MCF 10A (cell line): Measurements from ENCODE around the gene LRRC45. TPM values are rescaled to one million over a fixed set of nuclear protein-coding genes. Genes with fewer than 3 reads are reported as not detected.

ENCODE experiments used
- BruUV-seq: library from RNA; stranded (reverse); fragments of 400-500 nt; replicated peaks from 2 replicates; lab custom pipeline; 2021; lab: Mats Ljungman, UMichigan
- CTCF ChIA-PET: fragments of 300-600 bp; sonication (Branson Sonifier 250); formaldehyde crosslinking; extraction: SDS; loops from one replicate; lab custom pipeline; 2021; ENCODE audit warnings: antibody characterized with exemption, inconsistent platforms; lab: Yijun Ruan, JAX
- POLR2A ChIA-PET: fragments of 300-600, 350-650 bp; sonication (Branson Sonifier 250); formaldehyde crosslinking; extraction: SDS; loops from one replicate; lab custom pipeline; 2020; ENCODE audit warnings: antibody characterized with exemption, inconsistent platforms; lab: Yijun Ruan, JAX
- DNase-seq: peaks from one replicate; pipeline ENCODE4 v3.0.0-alpha.2; 2018; ENCODE audit not compliant: unreplicated experiment
- H3K27ac Mint-ChIP-seq: one replicate; pipeline ENCODE4 v1.8.0; 2022; ENCODE audit warnings: mild to moderate bottlenecking, low read depth, mixed read lengths; ENCODE audit not compliant: unreplicated experiment
- H3K27me3 Mint-ChIP-seq: one replicate; pipeline ENCODE4 v1.8.0; 2022; ENCODE audit warnings: mixed read lengths; ENCODE audit not compliant: insufficient read depth, unreplicated experiment
- H3K36me3 Mint-ChIP-seq: one replicate; pipeline ENCODE4 v1.8.0; 2022; ENCODE audit warnings: mild to moderate bottlenecking, moderate library complexity, mixed read lengths; ENCODE audit not compliant: insufficient read depth, unreplicated experiment
- H3K4me1 Mint-ChIP-seq: one replicate; pipeline ENCODE4 v1.8.0; 2022; ENCODE audit warnings: mixed read lengths; ENCODE audit not compliant: insufficient read depth, unreplicated experiment
- H3K4me3 Mint-ChIP-seq: one replicate; pipeline ENCODE4 v1.8.0; 2022; ENCODE audit warnings: mild to moderate bottlenecking, moderate library complexity, mixed read lengths; ENCODE audit not compliant: unreplicated experiment
- H3K9me3 Mint-ChIP-seq: one replicate; pipeline ENCODE4 v1.8.0; 2022; ENCODE audit warnings: mixed read lengths; ENCODE audit not compliant: unreplicated experiment
- intact Hi-C: fragments of 100-400 bp; cut with micrococcal nuclease; formaldehyde crosslinking; loops from 2 replicates; pipeline ENCODE4 v1.14.1; 2022
- total RNA-seq: library from RNA; stranded (reverse); gene quantifications from 2 replicates; pipeline ENCODE4 v1.2.3, GENCODE V29; 2022
- TF ChIP-seq, protein P1 (sequence below): fragments of 200-600 bp; IDR thresholded peaks from one replicate; pipeline ENCODE4 v1.8.0; 2022; ENCODE audit warnings: antibody characterized with exemption, mild to moderate bottlenecking; ENCODE audit not compliant: unreplicated experiment

The LRRC45 gene
- total RNA-seq, 1 experiment from 2014 or later = 3.4 TPM

DNA sequence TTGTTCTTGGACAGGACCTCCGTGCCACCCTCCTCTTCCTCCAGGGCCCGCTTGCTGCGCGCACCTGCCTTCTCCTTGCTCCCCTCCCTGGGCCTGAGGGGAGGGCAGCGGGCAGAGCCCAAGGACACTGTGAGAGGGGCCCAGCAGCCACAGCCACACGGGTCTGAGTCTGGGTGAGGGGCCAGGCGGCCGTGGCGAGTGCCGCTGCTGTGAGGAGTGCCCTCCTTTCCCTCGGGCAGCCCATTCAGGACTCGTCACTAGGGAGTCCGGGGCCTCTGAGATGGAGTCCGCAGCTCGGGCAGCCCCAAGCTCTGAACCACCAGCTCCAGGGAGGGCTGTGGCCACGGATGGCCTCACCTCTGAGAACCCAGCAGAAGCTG lies 36.9 kb downstream of the LRRC45 start:
- CTCF ChIA-PET = interaction anchor here (1.2 kb wide), 1 partner anchor 9 kb away, joined by 3 read pairs; no protein-coding TSS in a partner anchor
- Mint-ChIP-seq H3K27ac (no peak overlapping the region), H3K9me3 (no peaks in the 10 kb centered on the region), H3K4me3 (no peak overlapping the region), H3K27me3 (no peaks in the 10 kb centered on the region), H3K4me1 (no peaks in the 10 kb centered on the region), H3K36me3 (peaks cover 43% of the 10 kb centered on the region)
- intact Hi-C loops = no loop called here
- no TSS peak for BruUV-seq
- TF ChIP-seq, protein P1, sequence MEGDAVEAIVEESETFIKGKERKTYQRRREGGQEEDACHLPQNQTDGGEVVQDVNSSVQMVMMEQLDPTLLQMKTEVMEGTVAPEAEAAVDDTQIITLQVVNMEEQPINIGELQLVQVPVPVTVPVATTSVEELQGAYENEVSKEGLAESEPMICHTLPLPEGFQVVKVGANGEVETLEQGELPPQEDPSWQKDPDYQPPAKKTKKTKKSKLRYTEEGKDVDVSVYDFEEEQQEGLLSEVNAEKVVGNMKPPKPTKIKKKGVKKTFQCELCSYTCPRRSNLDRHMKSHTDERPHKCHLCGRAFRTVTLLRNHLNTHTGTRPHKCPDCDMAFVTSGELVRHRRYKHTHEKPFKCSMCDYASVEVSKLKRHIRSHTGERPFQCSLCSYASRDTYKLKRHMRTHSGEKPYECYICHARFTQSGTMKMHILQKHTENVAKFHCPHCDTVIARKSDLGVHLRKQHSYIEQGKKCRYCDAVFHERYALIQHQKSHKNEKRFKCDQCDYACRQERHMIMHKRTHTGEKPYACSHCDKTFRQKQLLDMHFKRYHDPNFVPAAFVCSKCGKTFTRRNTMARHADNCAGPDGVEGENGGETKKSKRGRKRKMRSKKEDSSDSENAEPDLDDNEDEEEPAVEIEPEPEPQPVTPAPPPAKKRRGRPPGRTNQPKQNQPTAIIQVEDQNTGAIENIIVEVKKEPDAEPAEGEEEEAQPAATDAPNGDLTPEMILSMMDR = no peak
- POLR2A ChIA-PET = interaction anchor here (0.6 to 1.2 kb wide), 2 partner anchors 16 to 45 kb away, joined by 3 read pairs; no protein-coding TSS in a partner anchor
- DNase-seq = no peak

DNA sequence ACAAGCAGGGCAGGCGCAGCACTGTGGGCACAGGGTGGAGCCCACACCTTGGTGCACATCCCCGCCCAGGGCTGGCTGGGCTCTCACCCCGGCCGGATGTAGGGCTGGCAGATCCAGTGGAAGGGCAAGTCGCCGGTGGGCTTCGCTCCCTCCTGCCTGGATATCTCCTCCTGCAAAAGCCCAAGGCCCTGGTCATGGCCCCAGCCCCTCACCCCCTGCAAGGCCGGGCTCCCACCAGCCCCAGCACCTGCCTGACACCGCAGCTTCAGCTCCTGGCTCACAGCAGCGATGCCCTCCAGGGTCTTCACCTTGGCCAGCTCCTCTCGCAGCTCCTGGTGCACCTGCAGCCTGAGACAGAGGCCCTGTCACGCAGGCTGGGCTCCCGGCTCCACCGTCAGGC lies 37.5 kb downstream of the LRRC45 start:
- TF ChIP-seq, protein P1 = no peak
- no peaks in the 10 kb centered on the region for H3K27me3 Mint-ChIP-seq
- H3K27ac Mint-ChIP-seq = no peak overlapping the region
- intact Hi-C loops = no loop called here
- H3K4me3 Mint-ChIP-seq = no peak overlapping the region
- peaks cover 40% of the 10 kb centered on the region for H3K36me3 Mint-ChIP-seq
- H3K9me3 Mint-ChIP-seq = no peaks in the 10 kb centered on the region
- POLR2A ChIA-PET = interaction anchor here (1.2 kb wide), 1 partner anchor 15 kb away, joined by 3 read pairs; no protein-coding TSS in a partner anchor
- CTCF ChIA-PET = interaction anchor here (1.2 kb wide), 1 partner anchor 10 kb away, joined by 3 read pairs; no protein-coding TSS in a partner anchor
- no TSS peak for BruUV-seq
- no peaks in the 10 kb centered on the region for H3K4me1 Mint-ChIP-seq
- DNase-seq = no peak

DNA sequence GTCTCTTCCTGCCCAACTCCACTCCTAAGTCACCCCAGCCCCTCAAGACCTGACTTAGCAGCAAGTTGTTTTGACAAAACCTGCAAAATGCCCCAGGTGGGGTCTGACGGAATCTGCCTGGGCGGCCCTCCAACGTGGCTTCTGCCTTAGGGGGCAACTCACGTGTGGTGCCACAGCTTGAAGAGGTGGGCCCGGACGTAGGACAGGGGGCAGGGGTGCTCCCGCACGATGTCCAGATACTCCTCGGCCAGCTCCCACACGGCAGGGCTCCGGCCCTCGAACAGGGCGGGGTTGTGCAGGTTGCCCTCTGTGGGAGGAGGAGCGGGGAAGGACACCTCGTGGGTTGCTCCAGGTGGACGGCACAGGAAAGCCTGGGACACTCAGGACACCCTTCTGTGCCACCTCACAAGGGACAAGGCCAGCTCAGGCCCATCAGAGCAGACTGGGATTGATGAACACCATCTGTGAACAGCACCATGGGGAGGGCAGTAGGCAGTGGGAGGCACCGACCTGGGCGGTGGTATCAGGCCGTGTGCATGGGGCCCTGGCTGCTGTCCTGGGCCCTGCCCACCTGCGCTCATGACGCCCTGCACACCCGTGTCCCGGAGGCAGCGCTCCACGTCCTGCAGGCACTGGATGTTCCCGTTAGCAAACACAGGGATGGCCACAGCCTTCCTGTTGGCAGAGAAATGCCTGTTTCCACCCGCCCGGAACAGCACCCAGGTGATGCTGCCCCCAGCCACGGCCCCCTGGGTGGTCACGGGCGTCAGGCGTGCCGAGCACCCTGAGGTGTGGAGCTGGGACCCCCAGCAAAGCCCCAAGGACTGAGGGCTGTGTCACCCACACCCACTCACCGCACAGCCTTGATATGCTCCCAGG lies 38.2 kb downstream of the LRRC45 start:
- H3K4me3 Mint-ChIP-seq = no peak overlapping the region
- POLR2A ChIA-PET = interaction anchor here (1.0 kb wide), 1 partner anchor 24 kb away, joined by 3 read pairs; the partner anchor contains the start of gene DCXR
- no peaks in the 10 kb centered on the region for H3K27me3 Mint-ChIP-seq
- H3K27ac Mint-ChIP-seq = no peak overlapping the region
- TF ChIP-seq, protein P1 = no peak
- CTCF ChIA-PET = no interaction called here
- H3K4me1 Mint-ChIP-seq = no peaks in the 10 kb centered on the region
- intact Hi-C loops = no loop called here
- H3K36me3 Mint-ChIP-seq = peaks cover 33% of the 10 kb centered on the region
- DNase-seq = no peak
- BruUV-seq = no TSS peak
- no peaks in the 10 kb centered on the region for H3K9me3 Mint-ChIP-seq
